CD4-positive, CD25-positive, alpha-beta regulatory T cell (primary cell): ENCODE measurements around the gene PIN4. TPM values are rescaled to one million over a fixed set of nuclear protein-coding genes. Genes with fewer than 3 reads are reported as not detected.
"Not testable (repeated sequence)": the region's sequence is repeated elsewhere in the genome, so short reads cannot be mapped to it uniquely, and the experiment has no call there.

Source experiments
- ATAC-seq, 2 donors: fragments of 150-1000 bp; cut with Tn5 transposase; one replicate each; pipeline ENCODE4 v1.10.0; 2021; ENCODE audit warnings: low read depth in 2 of 2, moderate number of reproducible peaks in 2 of 2, moderate library complexity in 1 of 2
- DNase-seq, 3 donors: peaks; one replicate each; pipeline versions ENCODE4 v3.0.0 to v3.0.0-alpha.2; 2012 to 2022; ENCODE audit warnings: mixed read lengths in 1 of 3
- H3K27ac ChIP-seq: one replicate; pipeline ENCODE4 v1.7.0; 2013; ENCODE audit warnings: mild to moderate bottlenecking, low read length; ENCODE audit not compliant: insufficient read depth, poor library complexity, severe bottlenecking
- H3K27me3 ChIP-seq: one replicate; pipeline ENCODE4 v1.7.0; 2013; ENCODE audit warnings: low read length; ENCODE audit not compliant: control insufficient read depth, insufficient read depth
- H3K36me3 ChIP-seq: one replicate; pipeline ENCODE4 v1.7.0; 2013; ENCODE audit warnings: mild to moderate bottlenecking, low read length, moderate library complexity; ENCODE audit not compliant: control insufficient read depth, insufficient read depth
- H3K4me1 ChIP-seq: 2 replicates; pipeline ENCODE4 v1.7.0; 2013; ENCODE audit warnings: mild to moderate bottlenecking, low read length; ENCODE audit not compliant: insufficient read depth, control insufficient read depth, poor library complexity, severe bottlenecking
- H3K4me3 ChIP-seq: one replicate; pipeline ENCODE4 v1.7.0; 2013; ENCODE audit warnings: low read depth, mild to moderate bottlenecking, low read length, moderate library complexity
- H3K9me3 ChIP-seq, 2 experiments: 1 replicate in 1 of 2; 2 replicates in 1 of 2; pipeline ENCODE4 v1.7.0; 2013; ENCODE audit warnings: low read length in 2 of 2, mild to moderate bottlenecking in 1 of 2, moderate library complexity in 1 of 2; ENCODE audit not compliant: control insufficient read depth in 2 of 2
- H3K27ac Mint-ChIP-seq, 3 donors: one replicate each; pipeline ENCODE4 v1.8.0; 2020 to 2022; ENCODE audit warnings: mild to moderate bottlenecking in 3 of 3, mixed read lengths in 3 of 3, moderate library complexity in 2 of 3
- H3K27me3 Mint-ChIP-seq: one replicate; pipeline ENCODE4 v1.8.0; 2022; ENCODE audit warnings: mild to moderate bottlenecking, mixed read lengths
- H3K36me3 Mint-ChIP-seq: one replicate; pipeline ENCODE4 v1.8.0; 2020; ENCODE audit warnings: mixed read lengths
- H3K4me1 Mint-ChIP-seq, 4 donors: one replicate each; pipeline ENCODE4 v1.8.0; 2020 to 2022; ENCODE audit warnings: mixed read lengths in 4 of 4, mild to moderate bottlenecking in 1 of 4
- H3K4me3 Mint-ChIP-seq, 4 donors: one replicate each; pipeline ENCODE4 v1.8.0; 2020 to 2022; ENCODE audit warnings: mild to moderate bottlenecking in 4 of 4, mixed read lengths in 4 of 4, moderate library complexity in 3 of 4
- H3K9me3 Mint-ChIP-seq, 7 donors: one replicate each; pipeline ENCODE4 v1.8.0; 2020 to 2022; ENCODE audit warnings: mixed read lengths in 7 of 7, mild to moderate bottlenecking in 3 of 7, moderate library complexity in 2 of 7
- polyA plus RNA-seq, 4 donors: library from polyadenylated mRNA; unstranded; fragments of 300-500 nt; fragmentation: Illumina TruSeq; gene quantifications; one replicate each; pipeline ENCODE4 v1.2.3, GENCODE V29; 2021
- total RNA-seq: library from RNA; stranded (reverse); gene quantifications from one replicate; pipeline ENCODE4 v1.2.3, GENCODE V29; 2022

Gene PIN4
- total and polyA plus RNA-seq, 5 donors from 2014 or later: 2.6 to 36.5 (median 28.9) TPM

DNA sequence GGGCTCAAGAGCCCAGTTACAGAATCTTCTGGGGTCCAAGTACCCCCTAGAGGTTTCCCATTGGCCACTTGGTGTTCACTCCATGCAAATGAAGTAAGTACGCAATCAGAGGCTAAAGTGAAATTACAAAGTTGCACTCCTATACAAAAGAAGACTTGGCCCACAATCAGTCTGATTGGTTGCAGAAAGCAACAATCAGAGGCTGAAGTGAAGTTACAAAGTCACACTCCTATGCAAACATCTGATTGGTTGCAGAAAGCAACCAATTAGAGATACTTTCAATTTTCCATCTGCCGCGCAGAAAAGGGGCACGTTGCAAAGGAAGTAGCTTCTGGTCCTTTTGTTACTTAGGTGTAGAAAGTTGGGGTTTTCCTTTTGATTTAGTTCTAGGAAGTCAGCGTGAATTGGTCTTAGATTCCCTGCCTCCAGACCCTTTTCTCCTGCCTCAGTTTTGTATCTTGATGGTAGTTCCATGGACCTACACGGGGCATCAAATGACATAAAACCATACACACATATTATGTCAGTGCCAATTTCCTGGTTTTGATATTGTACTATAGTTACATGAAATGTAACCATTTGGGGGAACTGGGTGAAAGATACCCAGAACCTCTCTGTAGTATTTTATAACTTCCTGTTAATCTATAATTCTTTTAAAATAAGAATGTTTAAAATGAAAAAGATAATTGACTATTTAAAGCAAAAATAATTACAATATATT is 12.4 kb upstream of the PIN4 start:
- Mint-ChIP-seq H3K4me1 (peaks cover 0 to 8% (median 5%) of the 10 kb centered on the region in 4 donors), H3K4me3 (peak overlapping the region; percentile 84 to 94 (median 86)), H3K36me3 (no peaks in the 10 kb centered on the region), H3K9me3 (no peaks in the 10 kb centered on the region), H3K27ac (peak overlapping the region; percentile 90 to 96 (median 94)), H3K27me3 (peaks cover 11% of the 10 kb centered on the region)
- H3K27ac ChIP-seq: peak overlapping the region; percentile 81
- ATAC-seq (peak; percentile 82 to 84), DNase-seq (peak; percentile 25 to 84 (median 72))
- peak overlapping the region; percentile 82 for H3K4me3 ChIP-seq
- H3K27me3 ChIP-seq: no peaks in the 10 kb centered on the region
- no peaks in the 10 kb centered on the region for H3K4me1 ChIP-seq
- no peaks in the 10 kb centered on the region for H3K9me3 ChIP-seq
- no peaks in the 10 kb centered on the region for H3K36me3 ChIP-seq

DNA sequence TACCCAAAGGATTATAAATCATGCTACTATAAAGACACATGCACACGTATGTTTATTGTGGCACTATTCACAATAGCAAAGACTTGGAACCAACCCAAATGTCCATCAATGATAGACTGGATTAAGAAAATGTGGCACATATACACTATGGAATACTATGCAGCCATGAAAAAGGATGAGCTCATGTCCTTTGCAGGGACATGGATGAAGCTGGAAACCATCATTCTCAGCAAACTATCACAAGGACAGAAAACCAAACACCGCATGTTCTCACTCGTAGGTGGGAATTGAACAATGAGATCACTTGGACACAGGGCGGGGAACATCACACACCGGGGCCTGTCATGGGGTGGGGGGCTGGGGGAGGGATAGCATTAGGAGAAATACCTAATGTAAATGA is 5.3 kb upstream of the PIN4 start:
- not testable (repeated sequence) for H3K9me3 ChIP-seq, H3K9me3 Mint-ChIP-seq, H3K27ac ChIP-seq, H3K36me3 Mint-ChIP-seq, H3K4me3 Mint-ChIP-seq, H3K27ac Mint-ChIP-seq, ATAC-seq, DNase-seq, H3K4me3 ChIP-seq, H3K27me3 ChIP-seq, H3K27me3 Mint-ChIP-seq, H3K4me1 ChIP-seq, H3K36me3 ChIP-seq
- H3K4me1 Mint-ChIP-seq: peaks cover 0 to 13% (median 3%) of the 10 kb centered on the region in 4 donors

DNA sequence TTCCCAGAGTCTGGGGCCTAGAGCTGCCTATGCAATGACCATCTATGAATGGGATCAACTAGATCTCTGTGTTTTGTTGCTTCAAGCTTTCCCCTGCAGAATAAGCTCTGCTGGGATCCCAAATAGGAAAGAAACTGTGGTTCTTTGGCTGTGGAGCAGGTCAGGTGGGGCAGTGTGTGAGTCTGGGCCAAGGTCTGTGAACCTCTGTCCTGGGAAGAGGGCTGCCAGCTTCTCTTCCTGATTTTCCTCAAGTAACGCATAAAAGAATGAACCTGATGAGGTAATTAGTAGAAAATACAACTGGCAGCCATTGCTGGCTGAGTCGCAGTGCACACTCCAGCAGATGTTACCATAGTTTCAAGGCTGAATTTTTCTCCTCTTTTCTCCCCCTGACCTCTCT is 4.6 kb upstream of the PIN4 start:
- H3K27ac Mint-ChIP-seq: no peak overlapping the region
- H3K36me3 ChIP-seq: no peaks in the 10 kb centered on the region
- H3K4me3 Mint-ChIP-seq: no peak overlapping the region
- peaks cover 7% of the 10 kb centered on the region for H3K27me3 Mint-ChIP-seq
- ATAC-seq (no peak), DNase-seq (no peak)
- no peaks in the 10 kb centered on the region for H3K9me3 ChIP-seq
- H3K4me3 ChIP-seq: no peak overlapping the region
- H3K27ac ChIP-seq: no peak overlapping the region
- H3K9me3 Mint-ChIP-seq: no peaks in the 10 kb centered on the region
- no peaks in the 10 kb centered on the region for H3K4me1 ChIP-seq
- no peaks in the 10 kb centered on the region for H3K36me3 Mint-ChIP-seq
- H3K27me3 ChIP-seq: no peaks in the 10 kb centered on the region
- H3K4me1 Mint-ChIP-seq: peaks cover 0 to 13% (median 3%) of the 10 kb centered on the region in 4 donors

DNA sequence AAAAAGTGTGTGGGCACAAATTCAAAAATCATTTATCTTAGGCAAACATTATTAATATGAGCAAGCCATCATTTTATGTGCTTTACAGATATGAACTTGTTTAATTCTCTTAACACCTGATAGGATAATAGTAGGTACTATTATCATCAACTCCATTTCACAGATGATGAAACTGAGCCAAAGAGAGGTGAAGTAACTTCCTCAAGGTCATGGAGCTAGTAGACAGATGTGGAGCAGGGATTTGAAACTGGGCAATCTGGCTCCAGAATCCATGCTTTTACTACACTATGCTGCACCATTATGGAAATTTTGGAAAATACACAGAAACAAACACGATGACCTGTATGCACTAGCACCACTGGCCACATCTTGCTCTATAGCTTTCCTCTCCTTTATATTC is 1.0 kb upstream of the PIN4 start:
- Histone ChIP-seq H3K27me3 (no peaks in the 10 kb centered on the region), H3K9me3 (no peaks in the 10 kb centered on the region), H3K4me1 (peaks cover 11% of the 10 kb centered on the region), H3K36me3 (no peaks in the 10 kb centered on the region), H3K27ac (peak overlapping the region; percentile 65), H3K4me3 (peak overlapping the region; percentile 88)
- no peak for ATAC-seq
- peak overlapping the region in 1 of 4 donors; percentile 74 for H3K4me3 Mint-ChIP-seq
- peak overlapping the region in 1 of 3 donors; percentile 57 for H3K27ac Mint-ChIP-seq
- no peaks in the 10 kb centered on the region for H3K27me3 Mint-ChIP-seq
- H3K36me3 Mint-ChIP-seq: peaks cover 4% of the 10 kb centered on the region
- peaks cover 4 to 18% (median 7%) of the 10 kb centered on the region in 4 donors for H3K4me1 Mint-ChIP-seq
- peak in 1 of 3 donors; percentile 4 for DNase-seq
- no peaks in the 10 kb centered on the region for H3K9me3 Mint-ChIP-seq

DNA sequence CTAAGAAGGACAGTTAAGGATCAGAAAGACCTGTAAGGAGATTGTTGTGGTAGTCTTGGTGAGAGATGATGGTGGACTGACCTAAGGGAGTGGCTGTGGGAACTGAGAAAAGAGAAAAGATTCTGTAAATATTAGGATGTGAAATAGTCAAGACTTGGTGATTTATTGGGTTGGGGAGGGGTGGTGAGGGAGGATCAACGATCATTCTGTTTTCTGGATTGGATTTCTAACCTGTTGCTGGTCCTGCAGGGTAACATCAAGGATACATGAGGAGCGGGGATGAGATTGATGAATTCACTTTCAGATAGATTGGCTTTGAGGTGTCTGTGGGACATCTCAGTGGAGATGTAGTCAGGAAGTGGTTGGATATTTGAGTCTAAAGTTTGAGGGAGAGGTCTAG is 1.4 kb downstream of the PIN4 start:
- DNase-seq: no peak
- H3K9me3 ChIP-seq: no peaks in the 10 kb centered on the region
- no peak overlapping the region for H3K4me3 ChIP-seq
- peaks cover 11% of the 10 kb centered on the region for H3K4me1 ChIP-seq
- H3K9me3 Mint-ChIP-seq: no peaks in the 10 kb centered on the region
- peaks cover 5% of the 10 kb centered on the region for H3K36me3 ChIP-seq
- H3K27me3 Mint-ChIP-seq: no peaks in the 10 kb centered on the region
- no peak for ATAC-seq
- H3K27me3 ChIP-seq: no peaks in the 10 kb centered on the region
- H3K36me3 Mint-ChIP-seq: peaks cover 4% of the 10 kb centered on the region
- H3K27ac Mint-ChIP-seq: no peak overlapping the region
- no peak overlapping the region for H3K27ac ChIP-seq
- peaks cover 5 to 20% (median 13%) of the 10 kb centered on the region in 4 donors for H3K4me1 Mint-ChIP-seq
- H3K4me3 Mint-ChIP-seq: no peak overlapping the region

DNA sequence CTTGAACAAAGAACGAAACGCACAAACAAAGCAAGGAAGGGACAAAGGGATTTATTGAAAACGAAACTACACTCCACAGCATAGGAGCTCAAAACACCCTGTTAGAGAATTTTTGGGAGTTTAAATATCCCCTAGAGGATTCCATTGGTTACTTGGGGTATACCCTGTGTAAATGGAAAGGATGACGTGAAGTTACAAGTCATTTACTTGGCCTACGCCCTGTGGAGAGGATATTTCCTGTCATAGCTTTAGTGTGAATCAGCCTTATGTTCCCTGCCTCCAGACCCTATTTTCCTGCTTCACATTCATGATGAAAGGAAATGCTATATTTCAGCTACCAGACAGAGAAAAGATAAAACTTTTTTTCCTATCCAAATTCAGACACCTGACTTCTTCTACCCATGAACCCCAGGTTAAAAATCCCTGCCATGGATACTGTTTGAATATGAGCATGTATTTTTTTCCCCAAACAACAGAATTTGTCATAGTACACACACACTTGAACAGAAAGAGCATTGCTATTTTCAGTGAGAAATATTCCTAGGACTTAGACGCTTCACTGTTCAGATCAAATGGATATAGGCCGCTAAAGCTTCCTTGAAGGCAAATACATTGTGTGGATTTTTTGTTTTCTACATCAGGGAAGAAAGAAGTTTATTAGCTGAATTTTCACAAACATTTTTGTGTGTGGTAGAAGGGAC is 20.4 kb downstream of the PIN4 start:
- no peak for ATAC-seq
- Histone ChIP-seq H3K4me1 (no peaks in the 10 kb centered on the region), H3K27me3 (no peaks in the 10 kb centered on the region), H3K9me3 (no peaks in the 10 kb centered on the region), H3K27ac (no peak overlapping the region), H3K36me3 (peaks cover 10% of the 10 kb centered on the region), H3K4me3 (no peak overlapping the region)
- no peaks in the 10 kb centered on the region for H3K27me3 Mint-ChIP-seq
- H3K27ac Mint-ChIP-seq: peak overlapping the region in 1 of 3 donors; percentile 56
- no peaks in the 10 kb centered on the region for H3K9me3 Mint-ChIP-seq
- H3K36me3 Mint-ChIP-seq: peaks cover 25% of the 10 kb centered on the region
- H3K4me1 Mint-ChIP-seq: peaks cover 0 to 3% (median 0%) of the 10 kb centered on the region in 4 donors
- DNase-seq: no peak
- no peak overlapping the region for H3K4me3 Mint-ChIP-seq

DNA sequence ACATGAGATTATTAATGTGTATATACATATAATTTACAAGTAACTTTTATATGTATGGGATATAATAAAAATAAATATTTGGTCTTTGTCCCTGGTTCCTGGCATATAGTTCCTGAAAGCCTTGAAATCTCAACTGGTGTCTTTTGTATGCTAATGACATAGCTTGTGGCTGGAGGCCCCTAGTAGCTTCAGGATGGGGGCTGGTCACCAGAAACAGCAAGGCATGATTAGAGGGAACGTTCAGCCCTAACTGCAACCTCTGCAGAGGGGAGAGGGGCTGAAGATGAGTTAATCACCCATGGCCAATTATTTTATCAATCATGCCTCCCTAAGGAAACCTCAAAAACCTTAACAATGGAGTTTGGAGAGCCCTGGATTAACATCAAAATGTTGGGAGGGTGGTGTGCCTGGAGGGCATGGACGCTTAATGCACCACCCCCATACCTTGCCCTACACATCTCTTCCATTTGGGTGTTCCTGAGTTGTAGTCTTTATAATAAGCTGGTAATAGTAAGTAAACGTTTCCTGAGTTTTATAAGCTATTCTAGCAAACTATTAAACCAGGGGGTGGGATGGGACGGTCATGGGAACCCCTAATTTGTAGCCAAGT is 21.3 kb downstream of the PIN4 start:
- no peaks in the 10 kb centered on the region for H3K4me1 ChIP-seq
- no peak overlapping the region for H3K4me3 Mint-ChIP-seq
- no peak overlapping the region for H3K27ac Mint-ChIP-seq
- H3K27me3 Mint-ChIP-seq: no peaks in the 10 kb centered on the region
- no peak overlapping the region for H3K27ac ChIP-seq
- ATAC-seq: no peak
- peaks cover 29% of the 10 kb centered on the region for H3K36me3 Mint-ChIP-seq
- no peak overlapping the region for H3K4me3 ChIP-seq
- peaks cover 4% of the 10 kb centered on the region for H3K36me3 ChIP-seq
- no peaks in the 10 kb centered on the region for H3K27me3 ChIP-seq
- no peaks in the 10 kb centered on the region for H3K9me3 Mint-ChIP-seq
- no peak for DNase-seq
- H3K9me3 ChIP-seq: no peaks in the 10 kb centered on the region
- peaks cover 0 to 6% (median 1%) of the 10 kb centered on the region in 4 donors for H3K4me1 Mint-ChIP-seq
